H1 (cell line): Measurements from ENCODE around the gene TTPAL. TPM values are rescaled to one million over a fixed set of nuclear protein-coding genes. Genes with fewer than 3 reads are reported as not detected.

ENCODE experiments used
- CEBPB ChIP-seq: IDR thresholded peaks from 2 replicates; pipeline ENCODE4 v1.6.1; 2012; ENCODE audit warnings: low read depth, low read length
- NRF1 ChIP-seq: IDR thresholded peaks from 2 replicates; pipeline ENCODE4 v1.6.1; 2011; ENCODE audit warnings: mild to moderate bottlenecking, low read depth, low read length, improper control_type of control experiment
- PHF8 ChIP-seq: fragments of 200-600 bp; sonication (generic); conservative IDR thresholded peaks from 2 replicates; pipeline ENCODE4 v1.7.1; 2012; ENCODE audit warnings: low read depth, mild to moderate bottlenecking, inconsistent platforms, low read length, moderate library complexity
- POLR2A ChIP-seq, 2 experiments: IDR thresholded peaks; 1 replicate in 1 of 2; 2 replicates in 1 of 2; pipeline ENCODE4 v1.6.1; 2011; ENCODE audit warnings: low read depth in 2 of 2, low read length in 2 of 2, mild to moderate bottlenecking in 2 of 2; ENCODE audit errors: control extremely low read depth in 1 of 2
- TAF1 ChIP-seq: IDR thresholded peaks from 2 replicates; pipeline ENCODE4 v1.6.1; 2011; ENCODE audit warnings: mild to moderate bottlenecking, low read depth, low read length
- polyA plus RNA-seq, 7 experiments: library from polyadenylated mRNA; depleted of rRNA in 3 of 7; stranded (reverse) in 5 of 7; unstranded in 2 of 7; fragments of >200 nt in 5 of 7; fragments of 200-250 nt in 2 of 7; gene quantifications; 1 replicate in 5 of 7; 2 replicates in 1 of 7; 4 replicates in 1 of 7; pipeline versions ENCODE4 v1.2.1 to v1.2.3, GENCODE V29; 2011 to 2013; ENCODE audit warnings: missing spikeins in 2 of 7, mixed read lengths in 2 of 7
- total RNA-seq: library from RNA; stranded (reverse); fragmentation: NEBNext Ultra II Directional; extraction: Animal tissue kit (Norgen Biotek cat#: 25700); gene quantifications from 2 replicates; pipeline ENCODE4 v1.2.1, GENCODE V29; 2021
- TF ChIP-seq, protein P1 (sequence below): fragments of 300-600 bp; sonication (generic); IDR thresholded peaks from 2 replicates; pipeline ENCODE4 v1.7.1; 2012; ENCODE audit warnings: low read length, moderate library complexity, mild to moderate bottlenecking, inconsistent platforms; ENCODE audit not compliant: insufficient replicate concordance

TTPAL gene
- total and polyA plus RNA-seq, 2 of the 8 experiments (the other 6 are each of a cell fraction or from before 2014, with no cell fraction given), result 2.8 to 14.0 TPM

DNA sequence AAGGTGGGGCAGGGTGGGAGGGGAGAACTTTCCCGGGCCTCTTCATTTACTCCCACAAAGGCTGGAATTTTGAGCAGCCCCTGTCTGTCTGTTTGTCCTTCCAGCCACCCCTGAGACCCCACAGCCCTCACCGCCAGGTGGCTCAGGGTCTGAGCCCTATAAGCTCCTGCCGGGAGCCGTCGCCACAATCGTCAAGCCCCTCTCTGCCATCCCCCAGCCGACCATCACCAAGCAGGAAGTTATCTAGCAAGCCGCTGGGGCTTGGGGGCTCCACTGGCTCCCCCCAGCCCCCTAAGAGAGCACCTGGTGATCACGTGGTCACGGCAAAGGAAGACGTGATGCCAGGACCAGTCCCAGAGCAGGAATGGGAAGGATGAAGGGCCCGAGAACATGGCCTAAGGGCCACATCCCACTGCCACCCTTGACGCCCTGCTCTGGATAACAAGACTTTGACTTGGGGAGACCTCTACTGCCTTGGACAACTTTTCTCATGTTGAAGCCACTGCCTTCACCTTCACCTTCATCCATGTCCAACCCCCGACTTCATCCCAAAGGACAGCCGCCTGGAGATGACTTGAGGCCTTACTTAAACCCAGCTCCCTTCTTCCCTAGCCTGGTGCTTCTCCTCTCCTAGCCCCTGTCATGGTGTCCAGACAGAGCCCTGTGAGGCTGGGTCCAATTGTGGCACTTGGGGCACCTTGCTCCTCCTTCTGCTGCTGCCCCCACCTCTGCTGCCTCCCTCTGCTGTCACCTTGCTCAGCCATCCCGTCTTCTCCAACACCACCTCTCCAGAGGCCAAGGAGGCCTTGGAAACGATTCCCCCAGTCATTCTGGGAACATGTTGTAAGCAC lies 46.0 kb upstream of the TTPAL start (continued):
- TF ChIP-seq, protein P1, sequence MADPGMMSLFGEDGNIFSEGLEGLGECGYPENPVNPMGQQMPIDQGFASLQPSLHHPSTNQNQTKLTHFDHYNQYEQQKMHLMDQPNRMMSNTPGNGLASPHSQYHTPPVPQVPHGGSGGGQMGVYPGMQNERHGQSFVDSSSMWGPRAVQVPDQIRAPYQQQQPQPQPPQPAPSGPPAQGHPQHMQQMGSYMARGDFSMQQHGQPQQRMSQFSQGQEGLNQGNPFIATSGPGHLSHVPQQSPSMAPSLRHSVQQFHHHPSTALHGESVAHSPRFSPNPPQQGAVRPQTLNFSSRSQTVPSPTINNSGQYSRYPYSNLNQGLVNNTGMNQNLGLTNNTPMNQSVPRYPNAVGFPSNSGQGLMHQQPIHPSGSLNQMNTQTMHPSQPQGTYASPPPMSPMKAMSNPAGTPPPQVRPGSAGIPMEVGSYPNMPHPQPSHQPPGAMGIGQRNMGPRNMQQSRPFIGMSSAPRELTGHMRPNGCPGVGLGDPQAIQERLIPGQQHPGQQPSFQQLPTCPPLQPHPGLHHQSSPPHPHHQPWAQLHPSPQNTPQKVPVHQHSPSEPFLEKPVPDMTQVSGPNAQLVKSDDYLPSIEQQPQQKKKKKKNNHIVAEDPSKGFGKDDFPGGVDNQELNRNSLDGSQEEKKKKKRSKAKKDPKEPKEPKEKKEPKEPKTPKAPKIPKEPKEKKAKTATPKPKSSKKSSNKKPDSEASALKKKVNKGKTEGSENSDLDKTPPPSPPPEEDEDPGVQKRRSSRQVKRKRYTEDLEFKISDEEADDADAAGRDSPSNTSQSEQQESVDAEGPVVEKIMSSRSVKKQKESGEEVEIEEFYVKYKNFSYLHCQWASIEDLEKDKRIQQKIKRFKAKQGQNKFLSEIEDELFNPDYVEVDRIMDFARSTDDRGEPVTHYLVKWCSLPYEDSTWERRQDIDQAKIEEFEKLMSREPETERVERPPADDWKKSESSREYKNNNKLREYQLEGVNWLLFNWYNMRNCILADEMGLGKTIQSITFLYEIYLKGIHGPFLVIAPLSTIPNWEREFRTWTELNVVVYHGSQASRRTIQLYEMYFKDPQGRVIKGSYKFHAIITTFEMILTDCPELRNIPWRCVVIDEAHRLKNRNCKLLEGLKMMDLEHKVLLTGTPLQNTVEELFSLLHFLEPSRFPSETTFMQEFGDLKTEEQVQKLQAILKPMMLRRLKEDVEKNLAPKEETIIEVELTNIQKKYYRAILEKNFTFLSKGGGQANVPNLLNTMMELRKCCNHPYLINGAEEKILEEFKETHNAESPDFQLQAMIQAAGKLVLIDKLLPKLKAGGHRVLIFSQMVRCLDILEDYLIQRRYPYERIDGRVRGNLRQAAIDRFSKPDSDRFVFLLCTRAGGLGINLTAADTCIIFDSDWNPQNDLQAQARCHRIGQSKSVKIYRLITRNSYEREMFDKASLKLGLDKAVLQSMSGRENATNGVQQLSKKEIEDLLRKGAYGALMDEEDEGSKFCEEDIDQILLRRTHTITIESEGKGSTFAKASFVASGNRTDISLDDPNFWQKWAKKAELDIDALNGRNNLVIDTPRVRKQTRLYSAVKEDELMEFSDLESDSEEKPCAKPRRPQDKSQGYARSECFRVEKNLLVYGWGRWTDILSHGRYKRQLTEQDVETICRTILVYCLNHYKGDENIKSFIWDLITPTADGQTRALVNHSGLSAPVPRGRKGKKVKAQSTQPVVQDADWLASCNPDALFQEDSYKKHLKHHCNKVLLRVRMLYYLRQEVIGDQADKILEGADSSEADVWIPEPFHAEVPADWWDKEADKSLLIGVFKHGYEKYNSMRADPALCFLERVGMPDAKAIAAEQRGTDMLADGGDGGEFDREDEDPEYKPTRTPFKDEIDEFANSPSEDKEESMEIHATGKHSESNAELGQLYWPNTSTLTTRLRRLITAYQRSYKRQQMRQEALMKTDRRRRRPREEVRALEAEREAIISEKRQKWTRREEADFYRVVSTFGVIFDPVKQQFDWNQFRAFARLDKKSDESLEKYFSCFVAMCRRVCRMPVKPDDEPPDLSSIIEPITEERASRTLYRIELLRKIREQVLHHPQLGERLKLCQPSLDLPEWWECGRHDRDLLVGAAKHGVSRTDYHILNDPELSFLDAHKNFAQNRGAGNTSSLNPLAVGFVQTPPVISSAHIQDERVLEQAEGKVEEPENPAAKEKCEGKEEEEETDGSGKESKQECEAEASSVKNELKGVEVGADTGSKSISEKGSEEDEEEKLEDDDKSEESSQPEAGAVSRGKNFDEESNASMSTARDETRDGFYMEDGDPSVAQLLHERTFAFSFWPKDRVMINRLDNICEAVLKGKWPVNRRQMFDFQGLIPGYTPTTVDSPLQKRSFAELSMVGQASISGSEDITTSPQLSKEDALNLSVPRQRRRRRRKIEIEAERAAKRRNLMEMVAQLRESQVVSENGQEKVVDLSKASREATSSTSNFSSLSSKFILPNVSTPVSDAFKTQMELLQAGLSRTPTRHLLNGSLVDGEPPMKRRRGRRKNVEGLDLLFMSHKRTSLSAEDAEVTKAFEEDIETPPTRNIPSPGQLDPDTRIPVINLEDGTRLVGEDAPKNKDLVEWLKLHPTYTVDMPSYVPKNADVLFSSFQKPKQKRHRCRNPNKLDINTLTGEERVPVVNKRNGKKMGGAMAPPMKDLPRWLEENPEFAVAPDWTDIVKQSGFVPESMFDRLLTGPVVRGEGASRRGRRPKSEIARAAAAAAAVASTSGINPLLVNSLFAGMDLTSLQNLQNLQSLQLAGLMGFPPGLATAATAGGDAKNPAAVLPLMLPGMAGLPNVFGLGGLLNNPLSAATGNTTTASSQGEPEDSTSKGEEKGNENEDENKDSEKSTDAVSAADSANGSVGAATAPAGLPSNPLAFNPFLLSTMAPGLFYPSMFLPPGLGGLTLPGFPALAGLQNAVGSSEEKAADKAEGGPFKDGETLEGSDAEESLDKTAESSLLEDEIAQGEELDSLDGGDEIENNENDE, result no peak
- no peak for TF ChIP-seq CEBPB
- no peak for TF ChIP-seq TAF1
- TF ChIP-seq PHF8, result no peak
- no peak for TF ChIP-seq POLR2A (IDR thresholded peaks at IDR 0.05; ENCODE audit: control extremely low read depth in 1 of 2, low read depth in 2 of 2, low read length in 2 of 2)
- no peak for TF ChIP-seq NRF1
